PFSK-1 (cell line): ENCODE results near the gene DIP2B.

Experiments
- FOXP2 ChIP-seq: optimal IDR thresholded peaks from 2 replicates; pipeline ENCODE3; 2011; ENCODE audit warnings: borderline replicate concordance, control low read depth, inconsistent platforms; ENCODE audit not compliant: insufficient read depth; ENCODE audit errors: extremely low read length, extremely low read depth
- POLR2AphosphoS5 ChIP-seq: IDR thresholded peaks from 2 replicates; pipeline ENCODE4 v1.6.1; 2012; ENCODE audit warnings: low read depth, mild to moderate bottlenecking, control low read depth, low read length, moderate library complexity
- TAF1 ChIP-seq: IDR thresholded peaks from 2 replicates; pipeline ENCODE4 v1.6.1; 2012; ENCODE audit warnings: low read length, control low read depth, borderline replicate concordance; ENCODE audit not compliant: insufficient read depth
- TF ChIP-seq, protein P1 (sequence below), 2 experiments: IDR thresholded peaks; 2 replicates each; pipeline versions ENCODE4 v1.6.1 to v1.8.0; 2011 to 2012; ENCODE audit warnings: low read depth in 2 of 2, low read length in 2 of 2, control low read depth in 1 of 2, inconsistent platforms in 1 of 2, mild to moderate bottlenecking in 1 of 2, moderate library complexity in 1 of 2; ENCODE audit not compliant: insufficient read depth in 1 of 2

DNA sequence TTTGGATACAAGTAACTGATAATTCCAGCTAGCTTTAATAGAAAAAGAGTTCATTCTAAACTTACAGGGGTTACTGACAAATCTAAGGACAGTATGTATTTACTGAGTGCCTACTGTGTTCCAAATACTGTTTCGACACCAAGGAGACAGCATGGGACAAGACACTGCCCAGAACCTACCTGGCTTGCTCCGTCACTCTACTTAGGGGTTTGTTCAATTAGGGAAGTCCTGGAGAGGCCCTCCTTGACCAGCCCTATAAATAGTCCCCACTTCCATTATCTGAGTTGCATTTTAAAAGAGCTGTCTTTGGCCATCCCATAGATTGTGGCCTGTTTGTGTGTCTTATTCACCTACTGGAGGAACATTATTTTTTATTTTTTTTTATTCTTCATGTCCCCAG is 129.6 kb downstream of the DIP2B start:
- TF ChIP-seq, protein P1, sequence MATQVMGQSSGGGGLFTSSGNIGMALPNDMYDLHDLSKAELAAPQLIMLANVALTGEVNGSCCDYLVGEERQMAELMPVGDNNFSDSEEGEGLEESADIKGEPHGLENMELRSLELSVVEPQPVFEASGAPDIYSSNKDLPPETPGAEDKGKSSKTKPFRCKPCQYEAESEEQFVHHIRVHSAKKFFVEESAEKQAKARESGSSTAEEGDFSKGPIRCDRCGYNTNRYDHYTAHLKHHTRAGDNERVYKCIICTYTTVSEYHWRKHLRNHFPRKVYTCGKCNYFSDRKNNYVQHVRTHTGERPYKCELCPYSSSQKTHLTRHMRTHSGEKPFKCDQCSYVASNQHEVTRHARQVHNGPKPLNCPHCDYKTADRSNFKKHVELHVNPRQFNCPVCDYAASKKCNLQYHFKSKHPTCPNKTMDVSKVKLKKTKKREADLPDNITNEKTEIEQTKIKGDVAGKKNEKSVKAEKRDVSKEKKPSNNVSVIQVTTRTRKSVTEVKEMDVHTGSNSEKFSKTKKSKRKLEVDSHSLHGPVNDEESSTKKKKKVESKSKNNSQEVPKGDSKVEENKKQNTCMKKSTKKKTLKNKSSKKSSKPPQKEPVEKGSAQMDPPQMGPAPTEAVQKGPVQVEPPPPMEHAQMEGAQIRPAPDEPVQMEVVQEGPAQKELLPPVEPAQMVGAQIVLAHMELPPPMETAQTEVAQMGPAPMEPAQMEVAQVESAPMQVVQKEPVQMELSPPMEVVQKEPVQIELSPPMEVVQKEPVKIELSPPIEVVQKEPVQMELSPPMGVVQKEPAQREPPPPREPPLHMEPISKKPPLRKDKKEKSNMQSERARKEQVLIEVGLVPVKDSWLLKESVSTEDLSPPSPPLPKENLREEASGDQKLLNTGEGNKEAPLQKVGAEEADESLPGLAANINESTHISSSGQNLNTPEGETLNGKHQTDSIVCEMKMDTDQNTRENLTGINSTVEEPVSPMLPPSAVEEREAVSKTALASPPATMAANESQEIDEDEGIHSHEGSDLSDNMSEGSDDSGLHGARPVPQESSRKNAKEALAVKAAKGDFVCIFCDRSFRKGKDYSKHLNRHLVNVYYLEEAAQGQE (IDR thresholded peaks at IDR 0.05; ENCODE audit: insufficient read depth in 1 of 2, low read depth in 2 of 2, low read length in 2 of 2) = no peak
- TF ChIP-seq TAF1 (no peak), POLR2AphosphoS5 (no peak), FOXP2 (no peak)
